ENCODE data around the gene CYP2J2.

DNA sequence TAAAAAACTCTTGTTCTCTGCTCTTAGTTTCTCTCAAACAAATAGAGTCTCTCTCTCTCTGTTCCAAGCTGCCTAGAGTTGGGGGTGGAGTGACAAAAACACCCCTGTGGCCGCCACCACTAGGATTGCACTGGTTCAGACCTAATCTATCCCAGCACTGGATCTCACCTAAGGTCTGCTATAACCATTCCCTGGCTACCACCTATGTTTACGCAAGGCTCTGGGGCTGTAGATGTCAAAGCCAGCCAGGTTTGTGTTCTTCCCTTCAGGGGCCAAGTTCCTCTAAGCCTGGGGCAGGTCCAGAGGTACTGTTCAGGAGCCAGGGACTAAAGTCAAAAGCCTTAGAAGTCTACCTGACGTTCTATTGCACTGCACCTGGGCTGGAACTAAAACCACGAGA lies 12.8 kb upstream of the CYP2J2 start:
- TF ChIP-seq, protein P1, sequence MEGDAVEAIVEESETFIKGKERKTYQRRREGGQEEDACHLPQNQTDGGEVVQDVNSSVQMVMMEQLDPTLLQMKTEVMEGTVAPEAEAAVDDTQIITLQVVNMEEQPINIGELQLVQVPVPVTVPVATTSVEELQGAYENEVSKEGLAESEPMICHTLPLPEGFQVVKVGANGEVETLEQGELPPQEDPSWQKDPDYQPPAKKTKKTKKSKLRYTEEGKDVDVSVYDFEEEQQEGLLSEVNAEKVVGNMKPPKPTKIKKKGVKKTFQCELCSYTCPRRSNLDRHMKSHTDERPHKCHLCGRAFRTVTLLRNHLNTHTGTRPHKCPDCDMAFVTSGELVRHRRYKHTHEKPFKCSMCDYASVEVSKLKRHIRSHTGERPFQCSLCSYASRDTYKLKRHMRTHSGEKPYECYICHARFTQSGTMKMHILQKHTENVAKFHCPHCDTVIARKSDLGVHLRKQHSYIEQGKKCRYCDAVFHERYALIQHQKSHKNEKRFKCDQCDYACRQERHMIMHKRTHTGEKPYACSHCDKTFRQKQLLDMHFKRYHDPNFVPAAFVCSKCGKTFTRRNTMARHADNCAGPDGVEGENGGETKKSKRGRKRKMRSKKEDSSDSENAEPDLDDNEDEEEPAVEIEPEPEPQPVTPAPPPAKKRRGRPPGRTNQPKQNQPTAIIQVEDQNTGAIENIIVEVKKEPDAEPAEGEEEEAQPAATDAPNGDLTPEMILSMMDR (IDR thresholded peaks at IDR 0.05; ENCODE audit: poor library complexity, severe bottlenecking), result no peak
- TF ChIP-seq POLR2AphosphoS5 (IDR thresholded peaks at IDR 0.05) (no peak), EZH2 (IDR thresholded peaks at IDR 0.05; ENCODE audit: borderline replicate concordance, insufficient read depth, low read length, poor library complexity, severe bottlenecking) (no peak), REST (IDR thresholded peaks at IDR 0.05; ENCODE audit: borderline replicate concordance) (no peak), TAF1 (IDR thresholded peaks at IDR 0.05; ENCODE audit: low read depth) (no peak), RAD21 (conservative IDR thresholded peaks at IDR 0.05) (no peak), SMC3 (conservative IDR thresholded peaks at IDR 0.05; ENCODE audit: poor library complexity) (no peak), EP300 (conservative IDR thresholded peaks at IDR 0.05; ENCODE audit: poor library complexity, severe bottlenecking) (no peak), MXI1 (conservative IDR thresholded peaks at IDR 0.05; ENCODE audit: poor library complexity, severe bottlenecking) (no peak)

Data from neural cell (in vitro differentiated cells).